ENCODE results near the gene LRPPRC.

The LRPPRC gene

DNA sequence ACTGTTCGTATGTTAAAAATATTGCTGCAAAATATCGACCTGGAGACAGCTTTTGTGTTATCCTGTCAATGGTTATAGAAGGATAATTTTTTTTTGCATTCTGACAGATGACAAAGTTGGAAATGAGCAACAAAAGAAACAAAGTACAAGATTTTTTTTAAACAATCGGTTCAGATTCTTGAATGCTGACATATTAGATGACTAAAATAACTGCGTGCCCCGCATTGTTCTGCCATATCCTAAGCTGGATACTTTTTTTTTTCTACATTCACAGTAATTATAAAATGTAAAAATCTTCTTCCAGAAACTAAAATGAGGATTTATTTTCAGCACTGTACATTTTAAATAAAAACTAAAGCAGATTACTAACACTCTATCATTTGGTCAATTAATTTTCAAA is 89.9 kb downstream of the LRPPRC start:
- DNase-seq = no peak

DNA sequence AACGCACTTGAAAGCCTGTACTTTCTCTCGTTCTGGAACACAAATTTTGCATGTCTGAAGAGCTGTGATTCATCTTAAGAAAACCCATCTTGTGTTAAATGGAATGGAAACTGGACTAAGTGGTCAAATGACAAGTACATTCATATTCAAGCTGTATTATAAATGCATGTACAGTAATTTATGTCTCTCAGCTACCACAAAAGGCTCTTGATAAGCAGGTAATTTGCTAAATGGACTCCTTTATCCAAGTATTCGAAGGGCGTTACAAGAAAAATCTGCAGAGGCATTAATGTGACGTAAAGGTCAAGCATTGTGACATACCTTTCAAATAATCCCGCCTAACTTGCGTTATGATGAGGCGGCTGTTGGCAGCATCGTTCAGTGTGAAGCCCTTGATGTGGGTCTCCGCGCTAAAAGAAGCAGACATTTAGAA is 90.4 kb downstream of the LRPPRC start:
- no peak for DNase-seq

DNA sequence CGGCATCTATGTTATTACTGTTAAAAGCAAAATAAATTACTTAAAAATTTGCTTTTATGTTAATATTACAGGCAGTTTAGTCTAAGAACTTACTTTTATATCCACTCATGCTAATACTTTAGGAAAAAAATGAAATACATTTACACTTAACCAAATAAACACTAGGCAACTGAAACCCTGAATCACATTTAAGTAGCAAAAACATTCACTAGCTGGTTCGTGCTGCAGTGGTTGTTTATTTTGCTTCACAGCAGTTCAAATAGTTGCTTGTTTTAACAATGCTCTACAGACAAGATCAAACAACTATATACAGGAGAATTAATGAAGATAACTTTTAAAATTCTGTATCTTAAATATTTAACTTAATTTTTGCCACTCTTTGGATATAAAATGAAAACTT is 96.2 kb downstream of the LRPPRC start:
- DNase-seq = no peak

DNA sequence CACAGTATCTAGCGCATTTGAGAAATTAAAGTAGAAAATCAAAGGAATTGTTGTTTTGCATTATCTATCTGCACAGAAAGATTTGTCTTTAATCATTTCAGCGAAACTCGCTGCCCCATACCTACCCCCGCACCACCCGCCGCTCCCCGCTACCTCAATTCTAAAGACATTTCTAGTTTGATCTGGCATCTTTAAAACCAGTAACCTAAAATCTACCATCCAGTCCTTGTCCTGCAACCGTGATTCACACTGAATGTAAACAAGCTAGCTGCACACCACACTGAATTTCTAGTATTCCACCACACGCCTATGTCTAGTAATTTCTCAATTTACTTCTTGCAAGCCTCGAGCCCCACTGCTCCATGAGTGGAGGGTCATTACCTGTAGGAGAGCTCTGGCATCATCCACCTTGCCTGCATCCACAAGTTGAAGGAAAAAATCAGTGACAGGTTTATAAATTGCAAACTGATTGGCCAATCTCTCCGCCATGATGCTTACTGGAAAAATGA is 96.9 kb downstream of the LRPPRC start:
- no peak for DNase-seq

DNA sequence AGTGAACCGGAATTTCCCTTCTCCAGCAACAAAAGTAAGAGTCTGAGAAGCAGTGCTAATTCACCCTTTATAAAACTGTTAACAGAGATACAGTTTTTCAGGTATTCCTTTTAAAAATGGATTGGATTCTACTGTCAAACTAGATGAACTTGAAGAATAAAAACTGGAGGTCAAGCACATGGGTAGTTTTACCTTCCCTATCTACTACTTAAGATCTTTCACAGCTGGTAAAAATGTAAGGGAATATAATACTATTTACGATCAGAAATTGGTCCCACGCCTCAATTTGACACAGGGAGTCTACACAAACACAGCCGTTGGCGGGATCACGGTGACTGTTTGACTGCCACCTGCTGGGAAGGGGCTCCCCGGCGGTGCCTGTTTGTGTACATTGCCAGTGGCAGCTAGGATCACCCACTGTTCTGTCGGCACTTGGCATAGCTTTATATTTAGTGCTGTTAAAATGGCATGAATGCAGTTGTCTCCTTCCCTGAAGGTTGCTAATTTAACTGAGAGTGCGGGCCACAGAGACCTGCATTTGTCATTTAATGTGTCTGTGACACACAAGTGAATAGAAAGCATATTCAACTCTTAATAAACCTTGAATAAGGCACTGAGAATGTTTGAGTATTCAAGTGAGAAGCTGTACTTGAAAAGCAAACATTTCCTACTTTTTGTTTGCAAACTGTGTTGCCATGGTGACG is 97.5 kb downstream of the LRPPRC start:
- DNase-seq = no peak

DNA sequence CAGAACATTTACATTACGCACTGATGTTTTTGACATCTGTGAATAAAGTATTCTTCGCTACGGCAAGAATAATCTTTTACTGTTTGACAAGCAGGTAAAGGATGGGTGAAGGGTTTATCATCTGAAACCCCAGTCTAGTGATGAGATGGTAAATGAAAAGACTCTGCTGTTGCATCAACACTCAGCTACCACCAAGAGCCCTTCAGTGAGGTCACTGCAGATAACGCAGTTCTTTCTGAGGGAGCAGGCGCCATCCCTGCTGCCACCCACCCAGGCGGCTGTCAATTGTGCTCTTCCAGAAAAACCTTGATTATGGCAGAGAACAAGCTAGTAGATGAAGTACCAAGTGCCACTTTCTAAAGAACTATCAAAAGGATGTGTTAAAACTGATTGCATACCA is 98.3 kb downstream of the LRPPRC start:
- DNase-seq = no peak

DNA sequence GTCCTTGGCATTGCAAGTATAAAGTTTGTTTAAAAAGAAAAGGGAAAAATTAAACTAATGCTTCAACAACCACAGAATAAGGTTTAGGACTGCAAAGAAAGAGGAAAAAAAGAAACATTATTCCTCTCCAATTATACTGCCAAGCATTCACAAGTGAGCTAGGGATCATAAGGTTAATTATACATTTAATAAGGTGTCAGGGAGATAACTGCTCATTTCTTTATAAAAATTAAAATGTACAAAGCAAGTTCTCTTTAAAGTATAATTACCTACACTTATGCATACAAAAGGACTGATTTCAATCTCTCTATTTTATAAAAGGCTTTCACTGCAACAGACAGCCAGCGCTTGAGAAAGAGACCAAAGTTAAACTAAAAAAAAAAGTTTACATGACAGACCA is 98.9 kb downstream of the LRPPRC start:
- no peak for DNase-seq

DNA sequence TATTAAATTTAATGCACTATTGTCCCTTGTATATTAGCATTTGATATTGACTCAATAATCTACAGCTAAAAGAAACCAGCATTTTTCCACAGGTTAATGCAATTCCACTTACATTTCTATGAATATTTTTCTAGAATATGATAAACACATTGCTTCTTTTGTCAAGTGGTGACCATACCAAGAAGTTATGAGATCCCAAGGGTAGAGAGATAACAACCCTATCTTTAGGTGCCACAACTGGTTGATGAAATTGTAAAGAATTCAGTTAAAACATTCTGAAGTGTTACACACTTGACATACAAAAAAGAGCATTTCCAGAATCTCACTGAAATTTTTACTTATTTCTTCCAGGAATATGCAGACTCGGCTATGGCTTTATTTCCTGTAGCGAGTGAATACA is 101.0 kb downstream of the LRPPRC start:
- no peak for DNase-seq

DNA sequence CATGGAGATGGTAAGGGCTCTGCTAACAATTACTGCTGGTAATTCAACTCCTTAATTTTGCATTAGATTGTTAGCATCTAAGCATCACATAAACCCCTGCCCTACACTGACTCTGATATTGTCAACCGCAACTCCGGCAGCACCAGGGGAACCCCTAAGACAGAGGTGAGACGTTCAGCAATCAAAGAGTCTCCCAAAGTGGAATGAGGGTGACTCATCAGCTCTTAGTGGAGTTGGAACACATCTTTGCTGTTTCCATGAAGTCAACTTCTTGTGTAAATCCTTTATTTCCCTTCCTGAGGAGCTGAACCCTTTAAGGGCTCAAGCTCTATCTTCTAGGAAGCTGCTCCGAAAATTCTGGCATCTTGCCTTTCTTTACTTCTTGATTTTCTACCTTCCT is 104.9 kb downstream of the LRPPRC start:
- no peak for DNase-seq

DNA sequence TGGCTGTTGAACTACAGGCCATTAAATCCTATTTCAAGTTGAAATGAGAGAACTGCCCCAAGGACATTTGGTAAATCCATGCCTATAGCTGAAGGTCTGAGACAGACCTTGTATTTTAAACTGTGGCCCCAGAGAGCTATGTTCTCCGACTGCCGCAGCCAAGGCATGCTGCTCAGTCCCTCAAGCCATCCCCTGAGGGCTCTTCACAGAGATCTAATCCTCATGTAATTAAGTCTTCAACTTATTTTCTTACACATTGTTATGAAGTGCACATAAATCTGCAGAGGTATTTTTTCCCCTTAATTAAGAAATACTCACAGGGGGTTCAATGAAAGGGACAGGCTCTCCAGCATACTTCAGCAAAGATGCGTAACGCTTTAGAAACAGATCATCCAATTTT is 106.4 kb downstream of the LRPPRC start:
- DNase-seq = no peak

DNA sequence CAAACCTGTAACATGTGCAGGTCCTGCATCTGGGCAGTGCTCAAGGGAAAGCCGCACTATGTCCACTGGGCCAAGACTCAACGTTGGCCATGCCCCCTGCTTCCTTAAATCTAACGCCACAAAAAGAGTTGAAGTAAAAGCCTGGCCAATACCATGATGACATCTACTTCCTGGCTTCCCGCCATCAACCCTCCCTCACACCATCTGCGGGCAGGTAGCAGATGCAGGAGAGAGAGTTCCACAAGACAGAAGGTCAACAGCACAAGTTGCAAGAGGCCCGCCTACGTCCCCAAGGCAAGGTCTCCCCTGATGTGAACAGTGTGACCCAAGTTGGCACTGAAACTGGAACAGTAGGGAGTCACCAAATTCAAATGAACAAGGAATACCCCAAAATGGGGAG is 108.6 kb downstream of the LRPPRC start:
- no peak for DNase-seq

DNA sequence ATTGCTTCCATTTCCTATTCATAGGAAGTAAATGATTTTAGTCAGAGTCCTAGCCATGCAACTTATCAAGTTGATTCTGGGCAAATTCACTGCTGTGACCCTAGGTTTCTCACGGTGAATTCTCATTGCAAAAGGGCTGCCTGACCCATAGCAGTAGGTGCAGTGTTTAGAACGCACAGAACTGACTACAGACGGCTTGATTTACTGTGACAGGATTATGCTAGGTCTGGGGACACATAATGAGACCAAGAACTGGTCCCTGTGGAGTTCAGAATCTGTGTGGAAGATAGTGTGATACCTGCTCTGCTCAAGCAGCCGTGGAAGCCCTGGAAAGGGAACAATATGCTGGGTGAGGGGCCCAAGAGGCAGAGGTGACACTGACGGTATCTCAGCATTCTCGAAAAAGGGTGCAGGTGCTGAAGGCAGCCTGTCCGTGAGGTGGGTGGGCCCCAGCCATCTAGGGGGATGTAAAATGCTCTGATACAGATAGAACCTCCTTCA is 110.6 kb downstream of the LRPPRC start:
- no peak for DNase-seq

DNA sequence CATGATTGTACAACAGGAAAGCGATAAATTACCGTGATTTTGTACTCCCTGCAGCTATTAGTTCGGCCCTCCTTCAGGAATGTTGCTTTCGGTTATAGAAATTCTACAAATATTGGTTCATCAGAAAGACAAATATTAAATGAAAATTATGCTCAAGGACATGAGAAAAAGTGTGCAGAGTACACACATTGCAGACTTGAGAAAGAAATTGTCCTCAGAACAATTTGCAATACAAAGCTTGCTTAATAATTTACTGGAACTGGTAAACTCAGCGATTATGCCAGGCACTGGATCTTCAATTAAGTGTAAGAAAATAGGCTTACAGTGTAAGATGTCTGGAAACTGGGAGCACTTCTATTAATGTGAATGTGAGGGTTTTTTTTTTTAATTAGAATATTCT is 111.1 kb downstream of the LRPPRC start:
- no peak for DNase-seq

DNA sequence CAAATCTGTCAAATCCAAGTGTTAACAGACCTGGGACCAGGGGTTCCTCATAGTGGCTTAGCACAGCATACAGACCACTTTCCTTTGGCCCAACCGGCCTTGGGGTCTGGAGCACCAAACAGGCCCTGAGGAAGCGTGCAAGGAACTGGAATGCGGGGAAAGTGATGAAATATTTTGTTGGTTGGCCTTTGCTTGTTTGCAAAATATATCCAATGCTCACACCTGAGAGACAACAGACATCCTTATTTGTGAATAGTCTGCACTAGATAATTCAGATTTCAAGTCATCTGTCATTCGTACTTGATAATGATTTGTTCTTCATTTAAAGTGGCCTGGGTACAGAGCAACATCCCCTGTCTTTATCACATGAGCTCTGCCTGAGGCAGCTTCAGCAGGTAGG is 113.5 kb downstream of the LRPPRC start:
- DNase-seq = no peak

DNA sequence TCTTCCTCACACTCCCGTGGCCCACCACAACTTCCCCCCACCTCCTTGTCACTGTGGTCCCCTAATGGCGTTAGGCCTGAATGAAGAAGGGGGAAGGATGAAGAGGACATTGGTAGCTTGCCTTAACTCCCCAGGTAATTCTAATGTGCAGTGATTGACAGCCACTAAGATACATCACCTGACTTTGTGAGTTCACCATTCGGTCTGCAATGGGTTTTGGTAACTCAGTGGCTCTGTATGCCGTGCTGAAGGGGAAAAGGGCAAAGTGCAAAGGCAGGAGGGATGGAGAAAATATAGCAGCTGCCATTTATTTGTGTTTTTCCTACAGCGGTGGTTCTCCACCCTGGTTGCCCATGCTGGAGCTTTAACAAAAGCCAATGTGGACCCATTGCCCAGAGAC is 114.8 kb downstream of the LRPPRC start:
- no peak for DNase-seq

DNA sequence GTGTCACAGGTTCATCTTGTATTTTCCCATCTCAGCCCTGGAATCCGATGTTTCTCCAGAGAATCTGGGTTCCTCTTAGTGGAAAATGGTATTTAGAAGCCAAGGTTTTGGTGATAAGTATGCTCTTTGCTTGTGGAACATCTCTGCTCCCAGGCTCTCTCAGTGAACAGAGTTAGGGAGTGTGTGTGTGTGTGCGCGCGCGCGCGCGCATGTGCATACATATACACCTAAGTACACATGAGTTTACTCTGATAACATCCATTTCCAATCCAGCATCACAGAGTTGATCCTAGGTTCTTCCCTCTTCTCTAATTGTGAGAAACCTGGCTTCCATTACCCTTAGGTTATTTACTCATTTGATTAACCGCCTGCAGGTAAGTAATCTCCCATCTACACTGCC is 115.3 kb downstream of the LRPPRC start:
- no peak for DNase-seq

DNA sequence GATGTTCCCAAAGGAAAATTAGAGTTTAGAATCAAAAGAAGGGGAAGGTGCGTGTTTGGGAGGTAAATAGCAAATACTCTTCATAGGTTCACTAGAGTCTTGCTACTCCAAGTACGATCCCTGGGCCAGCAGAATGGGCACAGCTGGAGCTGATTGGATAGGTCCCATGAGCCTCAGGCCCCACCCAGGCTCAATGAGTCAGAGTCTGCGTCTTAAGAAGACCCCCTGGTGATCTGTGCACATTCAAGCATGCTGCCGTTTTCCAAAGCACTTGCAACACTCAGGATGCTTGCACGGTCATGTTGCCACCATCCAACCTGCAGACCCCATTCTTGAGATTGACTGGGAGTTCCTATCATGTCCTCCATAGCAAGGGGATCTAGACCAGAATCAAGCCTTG is 116.5 kb downstream of the LRPPRC start:
- DNase-seq = no peak

DNA sequence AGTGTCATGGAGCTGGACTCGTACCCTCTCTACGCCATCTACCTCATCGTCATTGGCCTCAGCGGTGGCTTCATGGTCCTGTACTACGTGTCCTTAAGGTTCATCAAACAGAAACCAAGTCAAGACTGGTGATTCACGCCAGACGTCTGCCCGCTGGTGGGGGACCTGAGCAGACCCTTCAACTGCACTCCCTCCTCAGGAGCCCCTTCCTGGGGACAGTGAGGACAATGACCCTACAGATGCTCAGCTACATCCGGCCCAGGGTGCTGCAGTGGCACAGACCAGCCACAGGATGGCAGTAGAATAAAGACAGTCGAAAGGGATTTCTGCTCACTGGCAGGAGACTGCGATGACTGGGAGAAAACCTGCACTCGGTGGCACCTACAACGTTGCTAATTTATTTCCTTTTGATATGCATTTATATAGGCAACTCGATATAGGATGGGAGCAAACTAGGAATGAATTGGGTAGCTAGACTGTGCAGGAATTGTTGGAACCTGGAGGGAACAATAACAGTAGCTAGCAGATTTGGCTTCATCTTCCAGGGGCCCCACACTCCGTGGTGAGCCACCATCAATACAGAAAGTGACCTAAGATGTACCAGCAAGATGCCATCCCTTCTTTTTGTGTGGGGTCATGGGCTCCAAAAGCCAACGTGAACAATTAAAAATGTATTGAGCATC is 117.9 kb downstream of the LRPPRC start:
- DNase-seq = peak; percentile 52

DNA sequence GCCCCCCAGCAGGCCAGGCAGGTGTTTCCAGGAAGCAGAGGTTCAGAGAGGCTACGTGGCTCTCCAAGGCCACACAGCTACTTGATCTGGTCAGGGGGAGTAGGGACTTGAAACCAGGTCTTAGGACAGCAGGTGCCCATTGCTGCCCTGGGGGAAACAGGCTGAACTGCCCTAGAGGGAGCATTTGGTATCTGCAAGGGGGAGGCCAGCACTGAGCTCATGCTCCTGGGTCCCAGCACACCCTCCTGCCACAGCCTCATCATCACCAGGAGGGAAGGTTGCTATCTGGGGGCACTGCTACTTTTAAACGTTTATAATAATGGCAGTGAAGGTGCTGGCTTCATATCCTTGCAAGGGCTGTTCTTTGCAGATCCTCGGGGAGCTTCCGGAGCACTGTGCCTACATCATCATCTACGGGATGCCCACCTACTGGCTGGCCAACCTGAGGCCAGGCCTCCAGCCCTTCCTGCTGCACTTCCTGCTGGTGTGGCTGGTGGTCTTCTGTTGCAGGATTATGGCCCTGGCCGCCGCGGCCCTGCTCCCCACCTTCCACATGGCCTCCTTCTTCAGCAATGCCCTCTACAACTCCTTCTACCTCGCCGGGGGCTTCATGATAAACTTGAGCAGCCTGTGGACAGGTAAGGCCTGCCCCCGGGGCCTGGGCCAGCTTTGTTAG is 120.9 kb downstream of the LRPPRC start:
- no peak for DNase-seq

DNA sequence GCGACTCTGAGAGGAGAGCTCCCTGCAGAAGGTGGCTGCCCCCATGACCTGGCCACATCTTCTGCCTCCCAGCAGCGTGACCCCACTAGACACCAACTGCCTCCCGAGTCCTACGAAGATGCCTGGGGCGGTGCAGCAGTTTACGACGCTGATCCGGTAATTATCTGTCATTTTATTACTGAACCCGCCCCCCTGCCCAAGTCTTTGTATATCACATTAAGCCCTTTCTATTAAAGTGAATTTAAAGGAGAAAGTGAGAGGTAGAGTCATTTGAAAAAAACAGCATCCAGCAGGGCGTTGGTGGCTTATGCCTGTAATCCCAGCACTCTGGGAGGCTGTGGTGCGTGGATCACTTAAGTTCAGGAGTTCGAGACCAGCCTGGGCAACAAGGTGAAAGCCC is 123.6 kb downstream of the LRPPRC start:
- DNase-seq = no peak

DNA sequence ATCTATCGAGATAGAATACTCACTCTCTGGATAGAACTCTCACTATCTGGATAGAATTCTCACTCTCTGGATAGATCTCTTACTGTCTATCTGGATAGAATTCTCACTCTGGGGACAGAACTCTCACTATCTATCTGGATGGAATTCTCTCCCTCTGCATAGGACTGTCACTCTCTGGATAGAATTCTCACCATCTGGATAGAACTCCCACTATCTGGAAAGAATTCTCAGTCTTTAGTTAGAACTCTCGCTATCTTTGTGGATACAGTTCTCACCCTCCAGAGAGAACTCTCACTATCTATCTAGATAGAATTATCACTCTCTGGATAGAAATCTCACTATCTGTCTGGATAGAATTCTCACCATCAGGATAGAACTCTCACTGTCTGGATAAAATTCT is 140.5 kb downstream of the LRPPRC start:
- no peak for DNase-seq

DNA sequence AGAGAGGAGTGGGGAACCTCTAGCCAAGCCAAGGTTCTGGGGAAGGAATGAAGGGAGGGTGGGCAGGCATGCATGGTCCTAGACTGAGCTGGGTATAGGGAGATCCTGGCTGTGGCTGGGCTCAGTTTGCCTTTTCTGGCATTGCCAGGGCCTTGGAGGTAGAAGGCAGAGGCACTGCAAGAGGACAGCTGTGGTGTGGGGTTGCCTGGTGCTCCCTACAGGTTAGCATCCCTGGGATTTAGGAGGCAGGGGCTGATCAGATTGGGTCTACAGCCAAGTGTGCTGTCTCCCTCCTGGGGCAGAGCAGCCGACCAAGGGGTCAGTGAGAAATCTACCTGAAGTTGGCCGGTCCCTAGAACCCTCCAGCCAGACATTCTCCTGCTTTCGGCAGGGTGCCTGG is 141.1 kb downstream of the LRPPRC start:
- no peak for DNase-seq

DNA sequence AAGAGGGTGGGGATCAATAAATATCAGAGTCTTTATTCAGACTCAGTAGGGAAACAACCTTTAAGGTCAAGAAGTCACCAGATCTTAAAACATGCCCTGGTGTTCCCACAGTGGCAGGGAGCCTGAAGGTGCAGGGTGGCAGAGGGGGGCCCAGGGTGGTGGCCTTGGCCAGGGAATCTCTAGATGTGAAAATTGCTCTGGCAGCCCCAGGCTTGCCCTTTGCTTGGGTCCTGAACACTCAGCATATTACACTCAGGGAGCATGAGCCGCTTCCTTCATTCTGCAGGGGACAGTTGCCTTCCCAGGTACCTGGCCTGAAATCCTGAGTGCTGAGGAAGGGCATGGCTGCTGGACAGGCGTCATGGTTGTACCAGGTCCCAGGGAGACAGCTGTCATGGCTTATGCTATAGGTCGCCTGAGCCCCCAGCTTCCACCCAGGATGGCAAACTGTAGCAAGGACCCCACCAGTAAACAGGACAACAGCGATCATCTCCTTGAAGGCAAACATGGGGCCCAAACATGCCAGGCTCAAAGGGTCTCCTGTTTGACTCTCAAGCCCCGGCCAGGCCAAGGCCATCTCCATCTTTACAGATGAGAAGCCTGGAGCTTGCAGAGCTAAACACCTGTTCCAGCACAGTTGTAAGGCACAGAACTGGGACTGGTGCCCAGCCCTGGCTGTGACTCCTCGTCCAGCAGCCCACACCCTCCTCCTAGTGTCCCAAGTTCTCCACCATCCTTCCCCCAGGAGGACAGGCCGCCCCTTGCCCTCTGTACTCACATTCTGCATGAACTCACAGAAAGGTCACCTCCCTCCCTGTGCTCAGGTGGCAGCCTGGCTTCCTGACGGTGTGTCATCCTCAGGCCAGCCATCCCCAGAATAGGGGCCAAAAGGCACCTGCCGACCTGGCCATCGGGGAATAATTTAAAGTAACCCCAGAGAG is 142.4 kb downstream of the LRPPRC start:
- no peak for DNase-seq
